Measurements from ENCODE around the gene ALPG. TPM values are rescaled to one million over a fixed set of nuclear protein-coding genes. Genes with fewer than 3 reads are reported as not detected.

The ALPG gene
- total RNA-seq, 1 experiment from 2014 or later = 0.10 TPM

DNA sequence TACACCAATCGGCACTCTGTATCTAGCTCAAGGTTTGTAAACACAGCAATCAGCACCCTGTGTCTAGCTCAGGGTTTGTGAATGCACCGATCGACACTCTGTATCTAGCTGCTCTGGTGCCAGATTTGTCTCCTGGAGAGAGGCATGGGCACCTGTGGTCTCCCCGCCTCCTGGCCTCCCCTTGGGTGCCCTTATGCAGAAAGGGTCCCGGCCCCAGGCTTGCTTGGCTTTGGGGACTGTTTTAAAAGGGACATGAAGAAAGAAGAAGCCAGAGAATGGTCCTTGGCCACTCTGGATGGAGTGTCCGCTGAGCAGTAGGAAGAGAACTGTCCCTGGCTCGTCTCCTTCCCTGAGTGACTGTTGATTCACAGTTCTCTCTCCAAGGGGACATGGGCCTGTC, 39.6 kb upstream of the ALPG start:
- Histone ChIP-seq H2AFZ (ENCODE audit: low read depth, low read length, poor library complexity, severe bottlenecking) (no peak overlapping the region), H3K36me3 (ENCODE audit: control insufficient read depth in 1 of 2, insufficient read depth in 2 of 2, low read length in 2 of 2) (no peaks in the 10 kb centered on the region), H3K79me2 (ENCODE audit: insufficient read depth, low read length) (no peaks in the 10 kb centered on the region), H3K4me1 (ENCODE audit: control insufficient read depth in 1 of 2, insufficient read depth in 2 of 2, low read length in 2 of 2) (peaks cover 0 to 4% of the 10 kb centered on the region in 2 experiments; a peak in 1 of 4 replicates), H4K20me1 (ENCODE audit: insufficient read depth) (no peaks in the 10 kb centered on the region), H3K4me3 (replicated peaks in 1 of 2; ENCODE audit: low read depth in 1 of 2, low read length in 2 of 2) (no peak overlapping the region), H3K9ac (ENCODE audit: low read length) (no peak overlapping the region), H3K4me2 (ENCODE audit: low read length) (no peak overlapping the region), H3K9me3 (ENCODE audit: control insufficient read depth in 1 of 2, insufficient read depth in 1 of 2, low read depth in 1 of 2, low read length in 2 of 2) (no peaks in the 10 kb centered on the region), H3K27me3 (ENCODE audit: insufficient read depth, low read length) (no peaks in the 10 kb centered on the region), H3K27ac (ENCODE audit: low read depth, low read length) (no peak overlapping the region), H3K9me2 (ENCODE audit: insufficient read depth) (no peaks in the 10 kb centered on the region)
- ChIA-PET CTCF (interaction anchor here (1.5 kb wide), 1 partner anchor 72 kb away, joined by 8 read pairs; no protein-coding TSS in a partner anchor), RAD21 (ENCODE audit: low non-redundant PET in 1 of 2, low total read pairs in 2 of 2, uncharacterized antibody in 2 of 2, unreplicated experiment in 2 of 2) (interaction anchor here in 1 of 2 experiments (1.0 kb wide), 1 partner anchor 73 kb away, joined by 4 read pairs; no protein-coding TSS in a partner anchor), POLR2A (no interaction called here)
- TF ChIP-seq EGR1 (IDR thresholded peaks at IDR 0.05; ENCODE audit: low read depth) (no peak), SP1 (IDR thresholded peaks at IDR 0.05; ENCODE audit: low read depth) (no peak), POLR2A (IDR thresholded peaks at IDR 0.05; ENCODE audit: borderline replicate concordance, extremely low read depth, insufficient read depth, insufficient read length) (no peak), ZNF274 (IDR thresholded peaks at IDR 0.05; ENCODE audit: low read depth, low read length) (no peak), JUND (IDR thresholded peaks at IDR 0.05) (no peak), CEBPB (IDR thresholded peaks at IDR 0.05; ENCODE audit: low read depth) (no peak), CBX3 (IDR thresholded peaks at IDR 0.05; ENCODE audit: low read depth) (no peak), SRF (IDR thresholded peaks at IDR 0.05; ENCODE audit: low read depth) (no peak), ZFX (IDR thresholded peaks at IDR 0.05) (no peak), TCF7L2 (IDR thresholded peaks at IDR 0.05; ENCODE audit: borderline replicate concordance, extremely low read depth, insufficient read depth, insufficient read length) (no peak), EZH2 (IDR thresholded peaks at IDR 0.05) (no peak), RAD21 (IDR thresholded peaks at IDR 0.05; ENCODE audit: low read depth) (no peak), ELF1 (IDR thresholded peaks at IDR 0.05; ENCODE audit: borderline replicate concordance, low read depth) (no peak)
- TF ChIP-seq, protein P1, sequence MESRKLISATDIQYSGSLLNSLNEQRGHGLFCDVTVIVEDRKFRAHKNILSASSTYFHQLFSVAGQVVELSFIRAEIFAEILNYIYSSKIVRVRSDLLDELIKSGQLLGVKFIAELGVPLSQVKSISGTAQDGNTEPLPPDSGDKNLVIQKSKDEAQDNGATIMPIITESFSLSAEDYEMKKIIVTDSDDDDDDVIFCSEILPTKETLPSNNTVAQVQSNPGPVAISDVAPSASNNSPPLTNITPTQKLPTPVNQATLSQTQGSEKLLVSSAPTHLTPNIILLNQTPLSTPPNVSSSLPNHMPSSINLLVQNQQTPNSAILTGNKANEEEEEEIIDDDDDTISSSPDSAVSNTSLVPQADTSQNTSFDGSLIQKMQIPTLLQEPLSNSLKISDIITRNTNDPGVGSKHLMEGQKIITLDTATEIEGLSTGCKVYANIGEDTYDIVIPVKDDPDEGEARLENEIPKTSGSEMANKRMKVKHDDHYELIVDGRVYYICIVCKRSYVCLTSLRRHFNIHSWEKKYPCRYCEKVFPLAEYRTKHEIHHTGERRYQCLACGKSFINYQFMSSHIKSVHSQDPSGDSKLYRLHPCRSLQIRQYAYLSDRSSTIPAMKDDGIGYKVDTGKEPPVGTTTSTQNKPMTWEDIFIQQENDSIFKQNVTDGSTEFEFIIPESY (IDR thresholded peaks at IDR 0.05; ENCODE audit: extremely low read depth, insufficient replicate concordance, low read length) = no peak
- TF ChIP-seq, protein P2, sequence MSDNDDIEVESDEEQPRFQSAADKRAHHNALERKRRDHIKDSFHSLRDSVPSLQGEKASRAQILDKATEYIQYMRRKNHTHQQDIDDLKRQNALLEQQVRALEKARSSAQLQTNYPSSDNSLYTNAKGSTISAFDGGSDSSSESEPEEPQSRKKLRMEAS (IDR thresholded peaks at IDR 0.05) = no peak
- TF ChIP-seq, protein P3, sequence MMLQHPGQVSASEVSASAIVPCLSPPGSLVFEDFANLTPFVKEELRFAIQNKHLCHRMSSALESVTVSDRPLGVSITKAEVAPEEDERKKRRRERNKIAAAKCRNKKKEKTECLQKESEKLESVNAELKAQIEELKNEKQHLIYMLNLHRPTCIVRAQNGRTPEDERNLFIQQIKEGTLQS (IDR thresholded peaks at IDR 0.05) = no peak
- TF ChIP-seq, protein P4, sequence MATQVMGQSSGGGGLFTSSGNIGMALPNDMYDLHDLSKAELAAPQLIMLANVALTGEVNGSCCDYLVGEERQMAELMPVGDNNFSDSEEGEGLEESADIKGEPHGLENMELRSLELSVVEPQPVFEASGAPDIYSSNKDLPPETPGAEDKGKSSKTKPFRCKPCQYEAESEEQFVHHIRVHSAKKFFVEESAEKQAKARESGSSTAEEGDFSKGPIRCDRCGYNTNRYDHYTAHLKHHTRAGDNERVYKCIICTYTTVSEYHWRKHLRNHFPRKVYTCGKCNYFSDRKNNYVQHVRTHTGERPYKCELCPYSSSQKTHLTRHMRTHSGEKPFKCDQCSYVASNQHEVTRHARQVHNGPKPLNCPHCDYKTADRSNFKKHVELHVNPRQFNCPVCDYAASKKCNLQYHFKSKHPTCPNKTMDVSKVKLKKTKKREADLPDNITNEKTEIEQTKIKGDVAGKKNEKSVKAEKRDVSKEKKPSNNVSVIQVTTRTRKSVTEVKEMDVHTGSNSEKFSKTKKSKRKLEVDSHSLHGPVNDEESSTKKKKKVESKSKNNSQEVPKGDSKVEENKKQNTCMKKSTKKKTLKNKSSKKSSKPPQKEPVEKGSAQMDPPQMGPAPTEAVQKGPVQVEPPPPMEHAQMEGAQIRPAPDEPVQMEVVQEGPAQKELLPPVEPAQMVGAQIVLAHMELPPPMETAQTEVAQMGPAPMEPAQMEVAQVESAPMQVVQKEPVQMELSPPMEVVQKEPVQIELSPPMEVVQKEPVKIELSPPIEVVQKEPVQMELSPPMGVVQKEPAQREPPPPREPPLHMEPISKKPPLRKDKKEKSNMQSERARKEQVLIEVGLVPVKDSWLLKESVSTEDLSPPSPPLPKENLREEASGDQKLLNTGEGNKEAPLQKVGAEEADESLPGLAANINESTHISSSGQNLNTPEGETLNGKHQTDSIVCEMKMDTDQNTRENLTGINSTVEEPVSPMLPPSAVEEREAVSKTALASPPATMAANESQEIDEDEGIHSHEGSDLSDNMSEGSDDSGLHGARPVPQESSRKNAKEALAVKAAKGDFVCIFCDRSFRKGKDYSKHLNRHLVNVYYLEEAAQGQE (IDR thresholded peaks at IDR 0.05; ENCODE audit: low read depth) = no peak
- no TSS peak for BruUV-seq (replicated peaks)
- no peak for DNase-seq (ENCODE audit: low read depth, low spot score)
- ATAC-seq = no peak
- intact Hi-C loops (cut with micrococcal nuclease) = loop anchor here (2.0 kb wide), 1 partner anchor 74 kb away; no protein-coding TSS in a partner anchor

Measured in HCT116 (cell line).